HG02885 (cell line): ENCODE data around the gene WDR37.
"Not testable (repeated sequence)": the region's sequence is repeated elsewhere in the genome, so short reads cannot be mapped to it uniquely, and the experiment has no call there.

Source experiments
- ATAC-seq: cut with Tn5 transposase; IDR thresholded peaks from one replicate; pipeline ENCODE4 v1.9.1; 2021; ENCODE audit warnings: mild to moderate bottlenecking; ENCODE audit not compliant: unreplicated experiment, poor library complexity

Gene WDR37

DNA sequence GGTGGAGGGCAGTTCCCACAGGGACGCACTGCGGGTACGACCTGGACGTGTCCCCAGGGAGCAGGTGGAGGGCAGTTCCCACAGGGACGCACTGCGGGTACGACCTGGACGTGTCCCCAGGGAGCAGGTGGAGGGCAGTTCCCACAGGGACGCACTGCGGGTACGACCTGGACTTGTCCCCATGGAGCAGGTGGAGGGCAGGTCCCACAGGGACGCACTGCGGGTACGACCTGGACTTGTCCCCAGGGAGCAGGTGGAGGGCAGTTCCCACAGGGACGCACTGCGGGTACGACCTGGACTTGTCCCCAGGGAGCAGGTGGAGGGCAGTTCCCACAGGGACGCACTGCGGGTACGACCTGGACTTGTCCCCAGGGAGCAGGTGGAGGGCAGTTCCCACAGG, 17.4 kb upstream of the WDR37 start:
- not testable (repeated sequence) for ATAC-seq

- ATAC-seq, result no peak
These were observed 16.1 kb upstream of the WDR37 start for GRCh38 chr10:1040133-1040532.

DNA sequence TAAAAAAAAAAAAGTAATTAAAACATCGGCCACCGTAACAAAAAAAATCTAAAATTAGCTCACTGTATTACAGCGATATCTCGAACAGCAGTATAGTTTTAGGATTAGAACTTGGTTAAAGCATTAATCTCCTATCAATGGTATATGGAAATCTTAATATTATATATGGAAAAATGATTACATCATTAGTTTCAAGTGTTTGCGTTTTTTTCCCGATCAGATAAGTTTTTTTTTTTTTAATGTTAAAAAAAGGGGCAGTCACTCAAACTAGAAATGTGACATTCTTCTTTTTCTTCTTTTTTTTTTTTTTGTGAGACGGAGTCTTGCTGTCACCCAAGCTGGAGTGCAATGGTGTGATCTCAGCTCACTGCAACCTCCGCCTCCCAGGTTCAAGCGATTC, 14.7 kb upstream of the WDR37 start:
- no peak for ATAC-seq

GRCh38 chr10:1043532-1043995, 12.6 kb upstream of the WDR37 start:
- ATAC-seq, result peak; percentile 72

DNA sequence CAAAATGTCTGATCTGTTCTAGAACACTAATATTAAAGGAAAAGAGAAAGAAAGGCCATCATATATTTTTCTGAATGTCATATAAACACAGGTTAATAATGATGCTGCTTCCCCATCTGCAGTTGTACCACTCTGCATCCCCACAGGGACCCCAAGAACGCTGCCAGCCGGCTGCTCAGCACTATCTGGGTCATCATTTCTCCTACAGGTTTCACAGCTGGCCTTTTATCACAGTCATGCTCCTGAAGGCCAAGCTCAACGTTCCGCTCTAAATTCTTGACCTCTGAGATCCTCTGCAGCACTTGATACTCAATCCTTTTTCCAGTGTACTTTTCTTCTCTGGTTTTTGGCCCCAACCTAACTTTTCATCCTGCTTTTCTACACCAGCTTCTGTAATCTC, 12.0 kb upstream of the WDR37 start:
- no peak for ATAC-seq

- no peak for ATAC-seq
These were observed 11.2 kb upstream of the WDR37 start for GRCh38 chr10:1044964-1045363.

- no peak for ATAC-seq
These were observed 10.8 kb upstream of the WDR37 start for GRCh38 chr10:1045415-1045814.

DNA sequence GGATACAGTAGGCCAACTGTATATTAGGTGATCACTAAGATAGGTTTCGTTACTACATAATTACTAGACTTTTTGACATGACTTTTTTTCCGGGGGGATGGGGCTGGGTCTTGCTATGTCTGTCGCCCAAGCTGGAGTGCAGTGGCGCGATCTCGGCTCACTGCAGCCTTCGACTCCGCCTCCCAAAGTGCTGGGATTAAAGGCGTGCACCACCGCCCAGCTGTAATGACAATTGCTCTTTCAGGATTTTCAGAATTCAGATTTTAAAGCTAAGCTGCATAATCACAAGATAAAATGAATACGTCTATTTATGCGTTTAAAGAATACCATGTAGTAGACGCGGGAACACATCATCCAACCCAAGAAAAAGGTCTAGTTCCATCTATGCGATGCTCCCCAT, 8.2 kb upstream of the WDR37 start:
- ATAC-seq, result no peak

GRCh38 chr10:1048349-1048731, 7.8 kb upstream of the WDR37 start:
- peak; percentile 12 for ATAC-seq

- ATAC-seq, result peak; percentile 81
These were observed 7.3 kb upstream of the WDR37 start, which contains the start of gene IDI1 for GRCh38 chr10:1048732-1049424. TSS of gene IDI1 (minus strand) at chr10:1049119. CDS start at chr10:1049003, 116 bp downstream.

GRCh38 chr10:1049425-1049958, 6.7 kb upstream of the WDR37 start:
- ATAC-seq, result no peak

DNA sequence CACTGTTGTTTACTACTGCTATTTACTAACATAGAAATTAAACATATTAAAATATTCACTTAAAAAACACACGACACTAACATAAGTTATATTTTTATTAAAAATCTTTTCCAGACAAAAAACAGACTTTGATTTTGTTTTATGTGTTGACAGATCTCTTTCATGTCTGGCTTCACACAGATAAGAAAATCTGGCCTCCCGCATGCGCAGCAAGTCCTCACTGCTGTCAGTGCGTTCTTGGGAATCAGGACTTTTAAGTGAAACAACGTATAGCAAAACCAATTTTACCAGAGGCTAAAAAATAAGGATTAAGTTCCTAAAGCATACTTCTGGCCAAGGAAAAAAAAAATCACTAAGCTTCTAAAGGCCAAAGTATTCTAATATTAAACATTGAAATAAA, 6.0 kb upstream of the WDR37 start:
- ATAC-seq, result no peak

DNA sequence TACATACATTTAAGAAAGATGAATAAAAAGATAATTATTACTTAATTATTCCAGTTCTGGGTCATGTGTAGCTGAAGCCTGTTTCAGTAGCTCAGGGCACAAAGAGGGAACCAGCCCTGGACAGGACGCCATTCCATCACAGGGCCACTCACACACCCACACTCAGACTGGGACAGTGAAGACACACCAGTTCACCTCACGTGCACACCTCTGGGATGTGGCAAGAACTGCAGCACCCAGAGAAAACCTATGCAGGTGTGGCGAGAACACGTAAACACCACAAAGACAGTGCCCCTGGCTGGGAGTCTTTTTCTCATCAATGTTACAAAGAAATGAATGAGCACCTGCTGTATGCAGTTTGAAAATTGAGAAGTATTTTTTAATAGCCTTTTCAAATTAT, 5.6 kb upstream of the WDR37 start:
- no peak for ATAC-seq

DNA sequence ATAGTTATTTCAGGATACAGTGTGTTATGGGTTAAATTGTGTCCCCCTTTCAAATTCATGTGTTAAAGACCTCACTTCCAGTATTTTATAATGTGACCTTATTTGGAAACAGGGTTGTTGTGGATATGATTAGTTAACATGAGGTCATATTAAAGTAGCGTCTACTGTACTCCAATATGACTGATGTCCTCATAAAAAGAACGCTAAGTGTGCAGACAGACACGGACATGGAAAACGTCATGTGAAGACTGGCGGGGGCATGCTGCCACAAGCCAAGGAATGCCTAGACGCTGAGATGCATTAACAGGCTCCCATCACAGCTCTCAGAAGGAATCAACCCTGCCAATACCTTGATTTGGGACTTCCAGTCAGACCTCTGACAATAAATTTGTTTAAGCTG, 1.5 kb upstream of the WDR37 start:
- no peak for ATAC-seq

DNA sequence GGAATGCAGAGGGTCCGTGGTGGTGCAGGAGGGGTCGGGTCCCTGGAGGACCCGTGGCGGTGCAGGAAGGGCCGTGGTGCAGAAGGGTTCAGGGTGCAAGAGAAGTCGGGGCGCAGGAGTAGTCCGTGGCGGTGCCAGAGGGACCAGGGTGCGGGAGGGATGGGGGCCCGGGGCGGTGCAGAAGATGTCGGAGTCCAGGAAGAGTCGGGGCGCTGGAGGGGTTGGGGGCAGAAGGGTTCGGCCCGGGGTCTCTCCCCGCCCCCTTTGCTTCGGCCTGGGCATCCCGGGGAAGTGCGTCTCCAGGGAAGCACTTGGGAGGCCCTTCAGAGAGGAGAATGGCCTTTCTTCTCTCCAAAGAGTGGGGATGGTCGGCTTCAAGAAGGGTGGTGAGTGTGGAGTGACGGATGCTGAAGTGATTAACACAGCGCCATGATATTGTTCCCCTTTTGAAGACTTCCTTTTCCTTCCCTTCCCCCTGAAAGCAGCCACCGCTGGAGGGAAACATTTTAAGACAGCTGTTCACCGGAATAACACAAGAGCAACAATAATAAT, 997 bp downstream of the WDR37 start:
- no peak for ATAC-seq

DNA sequence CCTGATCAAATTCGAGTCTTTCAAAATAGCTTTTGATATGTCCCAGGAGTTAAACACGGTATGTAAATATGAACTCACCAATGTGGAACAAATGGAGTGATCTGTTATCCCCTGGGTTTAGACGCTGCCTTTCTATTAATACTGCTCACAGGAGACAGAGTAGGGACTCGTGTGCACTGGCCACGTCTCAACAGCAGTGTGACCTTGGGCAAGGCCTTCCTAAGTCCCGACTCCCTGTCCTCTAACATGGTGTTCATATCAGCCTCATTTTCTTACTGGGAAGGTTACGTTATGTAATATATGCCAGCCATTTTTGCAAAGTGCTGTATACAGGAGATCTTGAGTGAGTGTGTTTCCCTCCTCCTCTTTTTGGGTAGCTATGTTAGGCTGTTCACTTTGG, 1.8 kb downstream of the WDR37 start:
- ATAC-seq, result no peak

- ATAC-seq, result no peak
These were observed 3.7 kb downstream of the WDR37 start for GRCh38 chr10:1059902-1060301.

GRCh38 chr10:1061930-1062774, 6.0 kb downstream of the WDR37 start:
- no peak for ATAC-seq

DNA sequence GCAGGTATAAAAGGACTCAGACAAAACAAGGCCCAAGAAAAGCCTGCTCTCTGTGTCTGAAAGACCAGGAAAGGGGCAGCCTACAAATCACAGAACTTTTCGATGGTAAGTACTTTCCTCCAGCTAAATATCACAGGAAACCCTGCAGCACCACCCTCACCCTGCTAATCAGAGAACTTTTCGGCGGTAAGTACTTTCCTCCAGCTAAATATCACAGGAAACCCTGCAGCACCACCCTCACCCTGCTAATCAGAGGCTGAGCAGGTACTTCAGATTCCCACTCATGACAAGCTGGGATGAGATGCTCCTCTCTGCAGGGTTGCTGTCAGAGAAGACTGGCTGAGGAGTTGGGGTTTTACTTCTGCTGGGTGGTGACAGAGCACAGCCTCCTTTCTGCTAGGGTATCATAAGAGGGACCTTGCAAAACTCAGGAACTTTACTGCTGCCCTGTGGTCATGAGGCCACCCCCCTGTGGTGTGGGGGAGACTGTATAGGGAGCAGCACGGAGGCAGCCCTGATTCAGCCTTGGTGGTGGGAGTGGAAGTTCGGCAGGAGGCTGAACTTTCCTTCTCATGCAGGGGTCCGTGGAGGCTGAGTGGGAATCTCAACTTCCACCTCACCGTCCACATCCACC, 7.2 kb downstream of the WDR37 start:
- ATAC-seq, result no peak

- ATAC-seq, result no peak
These were observed 8.7 kb downstream of the WDR37 start for GRCh38 chr10:1064964-1065247.

GRCh38 chr10:1066734-1067133, 10.5 kb downstream of the WDR37 start:
- ATAC-seq, result not testable (repeated sequence)
